ENCODE measurements around the gene PSPN.

PSPN gene, protein sequence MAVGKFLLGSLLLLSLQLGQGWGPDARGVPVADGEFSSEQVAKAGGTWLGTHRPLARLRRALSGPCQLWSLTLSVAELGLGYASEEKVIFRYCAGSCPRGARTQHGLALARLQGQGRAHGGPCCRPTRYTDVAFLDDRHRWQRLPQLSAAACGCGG

DNA sequence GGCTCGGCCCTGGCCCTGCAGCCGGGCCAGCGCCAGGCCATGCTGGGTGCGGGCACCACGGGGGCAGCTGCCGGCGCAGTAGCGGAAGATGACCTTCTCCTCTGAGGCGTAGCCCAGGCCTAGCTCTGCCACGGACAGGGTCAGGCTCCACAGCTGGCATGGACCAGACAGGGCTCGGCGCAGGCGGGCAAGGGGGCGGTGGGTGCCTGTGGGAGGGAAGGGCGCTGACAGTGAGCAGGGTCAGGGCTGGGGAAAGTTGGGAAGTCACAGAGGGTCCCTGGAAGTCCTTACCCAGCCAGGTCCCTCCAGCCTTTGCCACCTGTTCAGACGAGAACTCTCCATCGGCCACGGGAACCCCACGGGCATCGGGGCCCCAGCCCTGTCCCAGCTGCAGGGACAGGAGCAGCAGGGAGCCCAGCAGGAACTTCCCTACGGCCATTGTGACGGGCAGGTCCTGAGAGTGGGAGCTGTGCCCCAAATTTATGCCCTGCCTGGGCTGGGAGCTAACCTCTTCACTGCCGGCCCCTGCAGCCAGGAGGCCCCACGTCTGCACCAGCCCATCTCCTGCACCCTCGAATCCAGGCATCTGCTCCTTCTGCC is at the start of gene PSPN:
Gene PSPN, minus strand, starts transcription at position 523 of the 600 bp plus-strand sequence. Its CDS starts 84 bp downstream, at position 439.
- DNase-seq = no peak

DNA sequence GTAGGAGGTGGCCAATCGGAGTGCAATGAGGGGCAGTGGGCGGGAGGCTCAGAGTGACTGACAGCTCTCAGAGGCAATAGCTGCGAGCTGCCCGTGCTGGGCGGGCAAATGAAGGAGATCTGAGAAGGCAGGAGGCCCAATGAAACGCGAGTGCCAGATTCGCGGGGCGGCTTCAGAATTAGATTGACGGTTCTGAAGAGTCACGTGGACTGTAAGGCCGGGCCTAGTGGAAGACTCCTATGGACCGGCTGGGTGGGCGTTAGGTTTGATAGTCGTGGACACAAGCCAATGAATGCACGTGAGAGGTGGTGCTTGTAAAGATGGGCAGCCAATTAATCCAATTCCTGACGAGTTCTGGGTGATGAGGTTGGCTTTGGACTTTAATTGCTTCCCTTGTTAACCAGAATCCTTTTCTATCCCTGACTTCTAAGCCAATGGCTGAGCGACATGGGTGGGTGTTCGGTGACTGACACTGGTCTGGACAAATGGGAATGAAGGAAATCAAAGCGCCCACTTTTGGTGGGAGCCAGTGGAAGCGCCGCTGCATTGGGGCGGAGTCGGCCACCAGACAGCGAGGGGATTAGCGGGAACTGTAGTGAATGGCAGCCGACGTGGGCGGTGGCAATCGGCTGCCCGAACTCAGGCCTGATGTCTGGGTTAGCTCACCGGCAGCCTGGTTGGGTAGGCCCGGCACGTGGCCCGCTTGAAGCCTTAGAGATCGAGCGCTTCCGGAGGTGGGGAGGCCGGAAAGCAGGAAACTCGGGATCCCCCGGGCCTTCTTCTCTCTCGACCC is 49.4 kb upstream of the PSPN start:
- DNase-seq = peak; percentile 99

DNA sequence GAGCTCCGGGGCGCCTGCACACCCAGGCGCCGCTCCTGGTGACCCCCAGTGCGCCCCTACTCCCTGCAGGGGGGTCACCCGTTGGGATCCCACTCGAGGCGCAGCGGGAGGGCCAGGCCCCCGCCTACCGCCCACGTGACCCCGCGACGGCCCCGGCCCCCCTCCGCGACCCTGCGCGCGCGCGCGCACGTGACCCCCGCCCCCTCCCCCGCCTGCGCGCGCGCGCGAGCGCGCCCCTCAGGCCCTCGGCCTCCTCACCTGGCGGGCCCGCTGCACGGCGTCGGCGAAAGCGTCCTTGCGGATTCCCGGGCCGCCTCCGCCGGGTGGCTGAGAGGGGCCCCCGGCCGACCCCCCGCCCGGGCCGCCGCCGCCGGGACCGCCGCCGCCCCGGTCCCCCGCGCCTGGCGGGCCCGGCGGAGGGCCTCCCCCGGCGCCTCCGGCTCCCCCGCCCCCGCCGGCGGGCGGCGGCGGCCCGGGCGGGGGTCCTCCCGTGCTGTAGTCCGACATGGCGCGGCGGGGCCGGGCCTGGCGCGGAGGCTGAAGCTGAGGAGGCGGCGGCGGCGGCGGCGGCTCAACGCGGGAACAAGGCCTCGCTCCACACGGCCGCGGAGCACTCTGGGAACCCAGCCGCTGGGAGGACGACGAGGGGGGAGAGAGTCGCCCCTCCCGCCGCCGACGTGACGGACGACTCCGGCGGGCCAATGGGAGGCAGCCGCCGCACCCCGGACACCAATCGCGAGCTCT is 48.6 kb upstream of the PSPN start, which contains the start of gene KHSRP:
Gene KHSRP, minus strand, starts transcription at position 617 of the 744 bp plus-strand sequence. Its CDS starts 110 bp downstream, at position 507.
- DNase-seq = peak; percentile 40 to 46

DNA sequence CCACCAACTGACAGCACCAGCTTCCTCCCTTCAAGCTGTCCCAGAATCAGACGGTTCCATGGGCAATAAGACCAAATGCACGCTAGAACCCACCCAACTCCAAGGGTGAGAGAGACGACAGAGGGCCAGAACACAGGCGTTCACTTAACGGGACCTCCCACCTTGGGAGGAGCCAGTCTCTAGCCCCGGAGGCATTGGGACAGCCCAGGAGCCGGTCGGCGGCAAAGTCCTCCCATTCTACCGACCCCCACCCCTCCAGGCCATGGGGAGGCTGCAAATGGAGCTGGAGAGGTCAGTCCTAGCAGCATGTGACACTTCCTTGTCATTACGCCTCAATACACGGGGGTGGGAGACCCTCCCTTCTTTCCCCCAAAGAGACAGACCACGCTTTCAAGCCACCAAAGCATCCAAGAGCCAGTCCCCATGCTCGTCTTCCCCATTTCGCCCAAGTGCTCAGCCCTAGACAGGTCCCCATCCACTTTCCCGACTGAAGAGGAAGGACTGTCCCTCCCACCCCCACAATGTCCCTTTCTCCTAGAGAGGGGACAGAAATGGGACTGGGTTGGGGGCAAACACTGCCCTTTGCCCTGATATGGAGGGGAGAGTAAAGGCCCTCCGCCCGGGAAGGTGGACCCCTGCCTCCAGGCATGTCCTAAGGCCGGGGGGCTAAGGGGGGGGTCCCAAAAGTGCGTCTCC is 47.9 kb upstream of the PSPN start:
- DNase-seq = peak; percentile 48 to 55

DNA sequence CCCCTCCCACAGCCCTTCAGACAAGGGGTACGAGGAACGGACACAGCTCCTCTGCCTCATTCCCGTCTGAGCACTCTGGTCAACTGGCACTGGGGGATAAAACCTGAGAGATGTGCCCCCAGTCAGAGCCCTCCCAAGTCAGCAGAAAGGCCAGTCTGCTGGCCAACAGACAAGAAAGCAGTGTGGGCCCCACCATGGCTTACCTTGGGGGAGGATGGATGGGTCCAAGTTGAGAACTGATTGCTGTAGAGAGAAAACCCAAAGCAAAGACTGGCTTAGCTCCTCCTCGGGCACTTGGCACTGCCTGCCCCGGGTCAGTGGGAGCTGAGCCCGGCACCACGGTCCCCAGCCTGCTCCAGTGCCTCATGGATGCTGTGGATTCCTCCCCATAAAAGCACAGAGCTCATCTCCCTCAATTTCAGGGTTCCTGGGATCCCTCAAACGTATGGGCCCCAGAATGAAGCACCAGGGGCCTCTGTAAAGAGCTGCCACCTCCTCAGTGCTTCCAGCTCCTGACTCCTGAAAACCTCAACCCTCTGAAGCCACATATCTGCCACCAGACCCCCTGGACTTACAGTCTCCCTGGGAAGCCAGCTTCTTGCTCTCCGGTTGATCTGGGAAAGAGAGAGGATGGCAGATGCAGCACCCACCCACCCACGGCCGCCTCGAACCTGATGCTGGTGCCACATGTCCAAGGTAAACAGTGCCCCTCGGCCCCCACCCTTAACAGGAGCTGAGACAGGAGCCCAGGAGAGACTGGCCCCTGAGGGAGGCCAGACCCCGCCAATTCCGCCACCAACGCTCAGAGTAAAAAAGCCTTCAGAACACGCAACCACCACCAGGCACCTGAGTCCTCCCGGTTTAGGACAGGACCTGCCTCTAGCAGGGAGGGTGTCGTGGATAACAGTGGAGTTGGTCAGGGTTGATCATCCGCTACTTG is 45.6 kb upstream of the PSPN start:
- DNase-seq = no peak

DNA sequence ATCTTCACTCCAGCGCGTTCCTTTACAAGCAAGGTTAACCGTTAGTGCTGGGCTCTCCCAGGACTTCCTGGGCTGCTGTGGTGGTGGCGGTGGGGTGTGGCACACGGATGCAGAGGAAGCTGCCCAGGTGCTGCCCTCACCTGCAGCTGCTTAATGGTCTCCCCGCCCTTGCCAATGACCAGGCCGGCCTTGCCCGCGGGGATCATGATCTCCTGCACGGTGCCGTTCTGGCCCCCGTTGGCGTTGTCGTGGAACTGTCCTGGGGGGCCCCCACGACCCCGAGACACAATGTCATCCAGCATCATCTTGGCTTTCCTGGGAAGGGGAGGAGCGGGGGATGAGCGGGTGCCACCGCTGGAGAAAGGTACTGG is 42.8 kb upstream of the PSPN start:
- DNase-seq = no peak

DNA sequence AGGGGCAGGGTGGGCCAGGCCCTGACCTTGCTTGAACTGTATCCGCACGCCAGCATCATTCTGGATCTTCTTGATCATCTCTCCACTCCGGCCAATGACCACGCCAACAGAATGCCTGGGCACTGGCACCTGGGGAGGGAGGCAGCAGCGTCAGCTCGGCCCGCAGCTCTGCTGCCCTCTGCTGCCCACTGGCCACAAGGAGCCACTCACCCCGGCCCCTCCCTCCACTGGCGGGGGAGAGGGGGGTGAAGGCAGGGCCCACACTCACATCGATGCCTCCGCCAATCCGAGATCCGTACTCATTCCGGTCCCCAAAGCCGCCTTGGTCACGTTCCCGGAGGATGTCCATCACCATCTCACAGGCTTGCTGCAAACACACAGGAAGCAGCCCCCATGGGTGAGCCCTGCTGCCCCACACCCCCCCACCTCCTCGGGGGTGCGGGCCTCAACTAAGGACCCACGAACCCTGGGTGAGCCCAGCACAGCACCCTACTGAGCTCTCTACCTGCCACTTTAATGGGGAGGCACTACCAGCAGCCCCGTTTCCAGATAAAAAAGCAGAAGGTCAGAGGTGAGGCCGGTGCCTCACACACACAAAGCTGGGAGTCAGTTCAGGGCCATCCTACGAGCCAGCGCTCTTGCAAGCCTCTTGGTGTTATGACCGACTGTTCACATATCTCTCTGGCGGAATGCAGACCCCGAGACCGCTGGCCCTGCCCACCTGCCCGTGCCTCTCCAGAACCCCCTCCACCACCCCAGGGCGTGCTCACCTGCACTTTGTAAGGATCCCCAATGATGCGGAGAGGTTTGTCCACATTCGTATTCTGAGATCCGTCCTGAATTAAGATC is 42.2 kb upstream of the PSPN start:
- no peak for DNase-seq

DNA sequence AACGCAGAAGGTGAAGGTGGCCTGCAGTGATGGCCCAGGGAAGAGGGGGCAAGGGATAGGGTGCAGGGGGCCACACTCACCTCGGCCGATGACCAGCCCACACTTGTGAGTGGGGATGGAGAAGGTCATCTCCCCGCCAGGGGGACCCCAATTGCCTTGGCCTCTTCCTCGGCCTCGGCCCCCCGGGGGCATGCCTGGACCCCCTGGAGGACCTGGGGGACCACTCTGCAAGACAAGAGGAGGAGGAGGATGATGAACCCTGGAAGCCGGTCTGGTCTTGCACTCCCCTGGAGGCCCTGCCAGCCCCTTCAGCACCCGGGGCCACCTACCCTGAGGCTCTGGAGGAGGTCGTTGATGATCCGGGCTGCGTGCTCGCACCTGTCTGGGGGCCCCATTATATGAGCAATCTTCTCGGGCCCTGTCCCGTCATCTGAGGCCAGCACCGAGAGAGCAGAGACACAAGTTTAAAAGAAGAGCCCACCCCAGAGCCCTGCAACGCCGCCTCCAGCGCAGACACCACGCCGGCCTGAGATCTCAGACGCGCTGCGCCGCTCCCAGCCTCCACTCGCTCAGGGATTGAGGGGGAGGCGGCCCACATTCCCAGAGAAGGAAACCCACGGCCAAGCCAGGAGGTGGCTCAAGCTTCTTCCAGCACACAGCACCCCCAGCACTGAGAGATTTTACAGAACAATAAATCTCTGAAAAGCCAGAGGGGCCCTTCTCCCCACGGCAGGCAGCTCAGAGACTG is 41.1 kb upstream of the PSPN start:
- DNase-seq = no peak

DNA sequence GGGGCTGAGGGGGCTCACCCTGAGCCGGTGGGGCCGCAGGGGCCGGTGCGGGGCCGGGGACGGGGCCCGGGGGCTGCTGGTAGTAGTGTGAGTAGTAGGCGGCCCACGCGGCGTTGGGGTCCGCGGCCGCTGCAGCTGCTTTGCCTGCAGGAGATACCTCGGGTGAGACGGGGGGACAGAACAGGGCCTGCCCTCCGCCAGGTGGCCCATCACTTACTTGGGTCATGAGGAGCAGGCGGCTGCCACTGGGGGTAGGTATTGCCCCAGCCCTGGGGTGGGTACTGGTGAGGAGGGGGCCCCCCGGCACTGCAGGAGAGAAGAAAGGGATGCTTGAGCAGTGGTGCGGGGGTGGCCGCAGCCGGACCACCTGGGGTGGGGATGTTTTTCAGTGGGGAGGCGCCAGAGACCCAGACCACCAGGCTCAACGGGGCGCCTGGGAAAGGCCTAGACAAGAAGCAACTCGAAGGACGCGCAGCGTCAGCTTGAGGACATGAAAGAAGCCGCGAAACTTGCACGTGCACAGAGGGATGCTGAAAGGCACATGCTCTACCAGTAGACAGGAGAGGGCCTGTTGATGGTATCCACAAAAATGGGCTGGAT is 40.0 kb upstream of the PSPN start:
- DNase-seq = no peak

DNA sequence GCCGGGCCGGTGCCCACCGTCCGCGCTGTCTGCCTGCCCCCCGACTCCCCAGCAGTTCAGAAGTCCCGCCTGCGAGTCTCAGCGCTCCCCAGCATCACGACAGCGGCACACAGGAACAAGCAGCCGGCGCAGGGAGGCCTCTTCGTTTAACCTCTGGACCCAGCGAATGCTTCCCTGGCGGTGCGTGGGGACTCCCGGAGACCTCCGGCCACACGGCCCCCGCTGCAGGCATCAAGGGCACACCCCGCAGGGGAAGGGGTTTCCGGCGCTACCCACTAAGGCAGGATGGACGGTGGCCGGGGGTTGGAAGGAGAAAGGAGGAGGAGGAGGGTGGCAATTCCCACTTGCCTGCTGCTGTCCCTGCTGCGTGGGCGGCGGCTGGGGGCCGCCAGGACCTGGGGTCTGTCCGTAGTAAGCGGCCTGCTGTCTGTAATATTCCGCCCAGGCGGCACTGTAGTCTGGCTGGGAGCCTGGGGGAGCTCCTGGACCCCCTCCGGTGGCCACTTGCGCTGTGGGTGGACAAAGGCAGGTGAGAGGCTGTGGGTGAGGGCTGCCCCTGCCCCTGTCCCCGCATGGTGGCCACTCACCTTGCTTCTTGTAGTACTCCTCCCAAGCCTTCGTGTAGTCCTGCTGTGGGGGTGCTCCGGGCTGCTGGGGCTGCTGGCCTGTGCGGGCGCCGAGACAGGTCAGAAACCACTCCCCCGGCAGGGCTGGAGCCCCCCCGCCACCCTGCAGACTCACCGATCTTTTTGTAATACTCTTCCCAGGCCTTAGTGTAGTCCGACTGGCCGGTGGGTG is 39.3 kb upstream of the PSPN start:
- DNase-seq = no peak

DNA sequence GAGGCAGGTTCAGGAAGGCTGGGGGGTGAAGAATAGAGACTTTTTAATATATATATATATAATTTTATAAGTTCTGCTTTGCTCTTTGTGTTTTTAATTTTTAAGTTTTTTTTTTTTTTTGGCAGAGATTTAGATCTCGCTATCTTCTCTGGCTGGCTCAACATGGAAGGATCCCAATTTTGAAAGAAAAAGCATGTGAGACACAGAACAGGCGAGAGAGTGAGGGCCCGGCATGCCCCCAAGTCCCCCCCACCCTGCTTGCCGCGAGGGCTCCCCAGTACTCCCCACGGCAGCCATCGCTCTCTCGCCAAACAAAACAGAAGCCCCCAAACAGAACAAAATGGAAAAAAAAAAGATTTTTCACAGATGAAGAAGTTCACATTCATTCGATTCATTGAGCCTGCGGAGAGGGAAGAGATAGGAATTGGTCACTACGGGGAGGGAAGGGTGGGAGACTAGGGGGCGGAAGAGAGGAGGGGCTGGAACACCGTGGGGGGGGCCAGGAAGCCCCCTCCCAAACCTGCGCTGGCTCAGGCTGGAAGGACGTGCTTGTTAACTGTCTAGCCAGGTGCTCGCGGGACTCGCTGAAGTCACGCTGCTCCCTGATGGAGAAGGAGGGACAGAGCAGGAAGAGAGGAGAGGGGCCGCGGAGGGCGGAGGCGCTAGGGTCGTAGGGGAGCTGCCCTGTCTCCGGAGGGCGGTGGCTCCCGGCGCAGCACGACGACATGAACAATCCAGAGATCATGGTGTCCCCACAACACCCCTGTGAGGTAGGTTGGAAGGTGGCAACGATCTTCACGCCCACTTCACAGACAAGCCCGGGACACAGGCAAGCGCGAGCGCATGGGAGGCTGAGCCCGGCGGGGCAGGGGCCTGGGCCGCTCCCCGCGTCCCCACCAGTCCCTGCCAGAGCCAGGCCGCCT is 38.2 kb upstream of the PSPN start:
- no peak for DNase-seq

DNA sequence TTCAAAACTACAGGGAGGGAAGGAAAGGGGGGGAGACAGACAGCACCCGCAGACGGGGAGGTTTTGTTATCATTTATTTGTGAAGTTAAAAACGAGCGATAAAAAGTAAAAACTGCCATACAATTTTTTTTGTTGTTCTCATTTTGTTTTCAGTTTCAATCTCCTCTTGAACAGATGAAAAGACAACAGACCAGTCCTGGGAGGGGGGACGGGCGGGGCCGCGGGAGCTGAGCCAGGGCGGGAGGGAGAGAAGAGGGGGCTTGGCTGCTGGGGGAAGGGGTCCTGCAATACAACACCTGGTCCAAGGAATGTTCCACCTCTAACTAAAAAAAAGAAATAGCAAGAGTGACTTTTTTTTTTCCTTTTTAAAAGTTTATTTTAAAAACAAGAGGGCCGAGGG is 37.6 kb upstream of the PSPN start:
- no peak for DNase-seq

DNA sequence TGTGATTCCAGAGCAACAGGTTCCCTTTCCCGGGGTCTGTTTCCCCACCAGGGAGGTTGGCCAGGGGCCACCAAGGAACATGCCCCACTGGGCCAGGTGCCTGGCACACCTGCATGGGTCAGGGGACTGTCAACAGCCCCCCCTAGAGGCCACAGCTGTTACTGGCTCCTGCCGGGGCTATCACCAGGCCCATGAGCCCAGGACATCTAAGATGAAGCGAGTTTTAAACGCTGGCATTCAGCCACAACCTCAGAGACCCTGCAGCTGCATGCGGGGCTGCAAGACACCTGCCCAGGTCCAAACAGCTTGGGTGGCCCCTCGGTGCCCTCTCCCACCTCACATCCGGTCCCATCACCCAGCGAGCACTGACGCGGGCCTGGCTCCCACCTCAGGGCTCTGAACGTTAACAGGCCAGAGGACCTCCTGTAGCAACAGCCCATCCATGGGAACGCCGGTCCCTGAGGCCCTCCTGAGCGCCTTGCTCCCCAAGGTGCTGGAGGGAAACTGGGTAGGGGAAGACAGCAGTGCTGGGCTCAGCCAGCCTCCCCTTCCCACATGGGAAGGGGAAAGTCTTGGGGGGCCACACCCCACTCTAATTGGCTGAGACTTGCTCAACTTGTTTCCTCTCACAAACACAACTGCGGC is 36.8 kb upstream of the PSPN start:
- DNase-seq = peak; percentile 62 to 63

DNA sequence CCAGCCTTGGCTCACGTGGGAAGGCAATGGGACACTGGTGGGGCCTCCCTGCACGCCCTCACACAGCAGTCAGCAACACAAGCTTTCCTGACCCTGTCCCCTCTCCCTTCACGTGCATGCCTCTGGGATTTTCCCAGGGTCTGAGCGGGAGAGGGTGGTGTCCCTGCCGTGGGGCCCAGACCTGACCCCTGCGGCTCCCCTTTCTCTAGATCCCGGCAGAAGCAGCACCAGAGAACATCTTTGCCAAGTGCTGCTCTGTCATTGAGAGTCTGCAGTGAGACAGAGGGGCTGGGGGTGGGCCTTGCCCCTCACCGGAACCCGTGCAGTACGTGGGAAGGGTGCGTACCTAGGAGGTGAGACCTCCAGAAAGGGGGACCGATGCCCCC is 36.3 kb upstream of the PSPN start:
- DNase-seq = no peak

DNA sequence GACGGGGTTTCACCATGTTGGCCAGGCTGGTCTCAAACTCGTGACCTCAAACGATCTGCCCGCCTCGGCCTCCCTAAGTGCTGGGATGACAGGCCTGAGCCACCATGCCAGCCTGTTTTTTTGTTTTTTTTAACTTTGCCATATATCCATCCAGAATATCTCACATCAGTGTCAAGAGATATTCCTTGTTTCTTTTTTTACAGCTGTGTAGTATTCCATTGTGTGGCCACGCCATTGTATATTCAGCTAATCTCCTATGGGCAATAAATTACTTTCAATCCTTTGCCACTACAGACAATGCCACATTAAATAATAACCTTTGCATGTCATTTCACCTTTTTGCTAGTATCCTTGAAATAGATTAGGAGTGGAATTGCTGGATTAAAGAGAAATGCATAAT is 33.6 kb upstream of the PSPN start:
- no peak for DNase-seq

DNA sequence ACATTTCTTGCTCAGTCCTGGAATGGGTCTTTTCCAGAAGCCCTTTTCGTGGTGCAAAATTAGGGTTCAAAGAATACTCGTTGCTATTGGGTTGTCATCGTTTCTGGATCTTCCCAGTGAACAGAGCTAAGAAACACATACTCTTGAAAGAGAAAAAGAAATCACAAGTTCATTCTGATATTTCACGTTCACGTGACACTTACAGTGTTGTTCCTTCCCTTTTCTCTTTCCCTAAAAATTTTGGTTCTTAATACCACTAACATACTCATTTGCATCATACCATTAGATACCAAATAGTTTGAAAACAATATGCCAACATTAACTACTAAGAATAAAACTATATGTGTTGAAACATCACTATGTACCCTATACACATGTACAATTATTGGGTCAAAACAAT is 30.7 kb upstream of the PSPN start:
- no peak for DNase-seq

All from stimulated activated CD4-positive, alpha-beta T cell treated with anti-CD3 and anti-CD28 coated beads, Interleukin-2, amount 100 ng/mL, for 24 hours (primary cell).